RWPE2 (cell line): Measurements from ENCODE around the gene HEPN1.

Experiments used
- ATAC-seq: fragments of 200-7000 bp; cut with Tn5 transposase; 3 replicates; pipeline ENCODE4 v1.9.1; 2021; ENCODE audit warnings: low read depth
- DNase-seq: peaks from one replicate; pipeline ENCODE4 v3.0.0-alpha.2; 2020; ENCODE audit warnings: low spot score
- H3K27ac ChIP-seq: fragments of 450-650 bp; 2 replicates; pipeline ENCODE4 v1.5.1; 2017; ENCODE audit warnings: mild to moderate bottlenecking; ENCODE audit not compliant: poor library complexity, severe bottlenecking
- H3K27me3 ChIP-seq: fragments of 250-450 bp; sonication (Bioruptor Pico); 2 replicates; pipeline ENCODE4 v1.5.1; 2021; ENCODE audit warnings: mild to moderate bottlenecking, moderate library complexity; ENCODE audit not compliant: insufficient read depth, poor library complexity, severe bottlenecking
- H3K36me3 ChIP-seq: fragments of 250-450 bp; sonication (Bioruptor Pico); 2 replicates; pipeline ENCODE4 v1.5.1; 2020; ENCODE audit warnings: low read depth, mild to moderate bottlenecking, moderate library complexity
- H3K4me1 ChIP-seq: fragments of 250-450 bp; sonication (Bioruptor Pico); 2 replicates; pipeline ENCODE4 v1.5.1; 2021; ENCODE audit warnings: mild to moderate bottlenecking, moderate library complexity; ENCODE audit not compliant: insufficient read depth, poor library complexity, severe bottlenecking
- H3K4me3 ChIP-seq: fragments of 250-450 bp; sonication (Bioruptor Pico); 2 replicates; pipeline ENCODE4 v1.5.1; 2021; ENCODE audit warnings: mild to moderate bottlenecking, moderate library complexity; ENCODE audit not compliant: severe bottlenecking
- H3K9me3 ChIP-seq: fragments of 250-450 bp; sonication (Bioruptor Pico); 2 replicates; pipeline ENCODE4 v1.5.1; 2021; ENCODE audit warnings: mild to moderate bottlenecking, moderate library complexity; ENCODE audit not compliant: severe bottlenecking
- TF ChIP-seq, protein P1 (sequence below): fragments of 450-650 bp; IDR thresholded peaks from one replicate; pipeline ENCODE4 v1.5.1; 2017; ENCODE audit warnings: mild to moderate bottlenecking, moderate library complexity; ENCODE audit not compliant: poor library complexity, severe bottlenecking

HEPN1 gene

DNA sequence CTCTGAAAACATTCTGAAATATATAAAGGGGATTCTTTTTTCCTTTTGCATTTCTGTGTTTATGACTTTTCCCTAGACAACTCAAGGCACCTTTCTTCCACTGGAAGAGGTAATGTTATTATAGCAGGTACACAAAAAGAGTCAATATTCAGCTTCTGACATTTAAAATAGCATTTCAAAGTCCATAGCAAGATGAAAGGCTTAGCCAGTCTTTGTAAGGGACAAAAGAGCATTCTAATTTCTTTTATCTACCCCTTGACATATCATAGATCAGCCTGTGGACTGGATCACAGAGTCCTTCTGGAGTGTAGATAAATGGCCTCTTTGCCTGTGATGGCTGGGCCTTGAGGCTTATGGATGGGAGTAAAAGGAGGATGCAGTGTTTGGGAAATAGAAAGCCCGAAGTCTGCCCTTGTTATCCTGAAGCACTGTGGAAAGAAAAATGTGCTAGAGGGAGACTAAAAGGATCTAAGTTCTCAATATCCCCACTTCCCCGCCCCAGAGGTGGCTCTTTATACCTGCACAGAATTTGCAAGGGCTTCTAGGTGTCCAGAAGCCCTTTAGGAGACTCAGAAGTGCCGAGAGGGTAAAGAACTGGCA, 18.4 kb downstream of the HEPN1 start:
- ATAC-seq (no peak), DNase-seq (no peak)
- Histone ChIP-seq H3K27me3 (no peaks in the 10 kb centered on the region), H3K36me3 (no peaks in the 10 kb centered on the region), H3K27ac (no peak overlapping the region), H3K4me1 (no peaks in the 10 kb centered on the region), H3K9me3 (no peaks in the 10 kb centered on the region), H3K4me3 (no peak overlapping the region)
- TF ChIP-seq, protein P1, sequence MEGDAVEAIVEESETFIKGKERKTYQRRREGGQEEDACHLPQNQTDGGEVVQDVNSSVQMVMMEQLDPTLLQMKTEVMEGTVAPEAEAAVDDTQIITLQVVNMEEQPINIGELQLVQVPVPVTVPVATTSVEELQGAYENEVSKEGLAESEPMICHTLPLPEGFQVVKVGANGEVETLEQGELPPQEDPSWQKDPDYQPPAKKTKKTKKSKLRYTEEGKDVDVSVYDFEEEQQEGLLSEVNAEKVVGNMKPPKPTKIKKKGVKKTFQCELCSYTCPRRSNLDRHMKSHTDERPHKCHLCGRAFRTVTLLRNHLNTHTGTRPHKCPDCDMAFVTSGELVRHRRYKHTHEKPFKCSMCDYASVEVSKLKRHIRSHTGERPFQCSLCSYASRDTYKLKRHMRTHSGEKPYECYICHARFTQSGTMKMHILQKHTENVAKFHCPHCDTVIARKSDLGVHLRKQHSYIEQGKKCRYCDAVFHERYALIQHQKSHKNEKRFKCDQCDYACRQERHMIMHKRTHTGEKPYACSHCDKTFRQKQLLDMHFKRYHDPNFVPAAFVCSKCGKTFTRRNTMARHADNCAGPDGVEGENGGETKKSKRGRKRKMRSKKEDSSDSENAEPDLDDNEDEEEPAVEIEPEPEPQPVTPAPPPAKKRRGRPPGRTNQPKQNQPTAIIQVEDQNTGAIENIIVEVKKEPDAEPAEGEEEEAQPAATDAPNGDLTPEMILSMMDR = no peak

- ATAC-seq (no peak), DNase-seq (no peak)
- Histone ChIP-seq H3K4me1 (no peaks in the 10 kb centered on the region), H3K27me3 (no peaks in the 10 kb centered on the region), H3K27ac (no peak overlapping the region), H3K4me3 (no peak overlapping the region), H3K36me3 (no peaks in the 10 kb centered on the region), H3K9me3 (no peaks in the 10 kb centered on the region)
- TF ChIP-seq, protein P1 = no peak
Observed at GRCh38 chr11:124938206-124938765, 19.2 kb downstream of the HEPN1 start.

GRCh38 chr11:124938970-124939369, 19.9 kb downstream of the HEPN1 start:
- Histone ChIP-seq H3K4me3 (no peak overlapping the region), H3K27me3 (no peaks in the 10 kb centered on the region), H3K27ac (no peak overlapping the region), H3K36me3 (no peaks in the 10 kb centered on the region), H3K4me1 (no peaks in the 10 kb centered on the region), H3K9me3 (no peaks in the 10 kb centered on the region)
- DNase-seq (no peak), ATAC-seq (no peak)
- TF ChIP-seq, protein P1 = no peak

DNA sequence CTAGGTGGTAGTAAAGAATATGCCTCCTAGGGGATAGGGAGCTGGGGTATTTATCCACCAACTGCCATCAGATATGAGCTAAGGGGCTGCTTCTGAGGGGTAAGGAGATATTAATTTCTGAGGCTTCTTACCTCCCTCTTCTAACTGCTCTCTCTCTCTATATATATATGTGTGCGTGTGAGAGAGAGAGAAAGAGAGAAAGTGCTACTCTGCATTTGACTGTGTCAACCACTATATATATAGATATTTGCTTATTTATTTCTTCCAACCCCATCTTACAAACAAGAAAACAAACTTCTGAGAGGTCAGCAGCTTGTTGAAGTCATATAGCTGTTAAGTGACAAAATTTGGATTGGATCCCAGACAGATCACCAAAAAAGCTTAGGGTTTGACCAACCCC, 22.7 kb downstream of the HEPN1 start:
- no peaks in the 10 kb centered on the region for H3K9me3 ChIP-seq
- ATAC-seq (no peak), DNase-seq (no peak)
- H3K4me3 ChIP-seq = no peak overlapping the region
- no peak overlapping the region for H3K27ac ChIP-seq
- H3K36me3 ChIP-seq = no peaks in the 10 kb centered on the region
- no peaks in the 10 kb centered on the region for H3K27me3 ChIP-seq
- TF ChIP-seq, protein P1 = no peak
- H3K4me1 ChIP-seq = peaks cover 5% of the 10 kb centered on the region
